HCT116 (cell line): Measurements from ENCODE around the gene ABCG1.

Experiments
- ATF3 ChIP-seq: IDR thresholded peaks from 2 replicates; pipeline ENCODE4 v1.6.1; 2012
- CBX3 ChIP-seq: IDR thresholded peaks from 2 replicates; pipeline ENCODE4 v1.6.1; 2012; ENCODE audit warnings: low read depth
- CTCF ChIP-seq, 3 experiments: fragments of 200-600 bp in 1 of 3; sonication (generic) in 1 of 3; IDR thresholded peaks in 2 of 3; conservative IDR thresholded peaks in 1 of 3; 2 replicates each; pipeline ENCODE4 v1.5.1; 2012 to 2017; ENCODE audit warnings: low read depth in 2 of 3, low read length in 2 of 3, antibody characterized with exemption in 1 of 3, borderline replicate concordance in 1 of 3, control low read depth in 1 of 3, mild to moderate bottlenecking in 1 of 3, mixed read lengths in 1 of 3, mixed run types in 1 of 3, moderate library complexity in 1 of 3; ENCODE audit not compliant: insufficient read depth in 1 of 3
- EGR1 ChIP-seq: IDR thresholded peaks from 2 replicates; pipeline ENCODE4 v1.6.1; 2012; ENCODE audit warnings: low read depth
- EZH2 ChIP-seq: fragments of 200-600 bp; sonication (generic); IDR thresholded peaks from 2 replicates; pipeline ENCODE4 v1.6.1; 2017; ENCODE audit warnings: antibody characterized with exemption, mixed run types
- JUND ChIP-seq: IDR thresholded peaks from 2 replicates; pipeline ENCODE4 v1.6.1; 2012
- MAX ChIP-seq: IDR thresholded peaks from 2 replicates; pipeline ENCODE4 v1.6.1; 2012
- POLR2A ChIP-seq: IDR thresholded peaks from 2 replicates; pipeline ENCODE4 v1.7.0; 2011; ENCODE audit warnings: borderline replicate concordance; ENCODE audit not compliant: insufficient read depth, insufficient read length; ENCODE audit errors: extremely low read depth
- POLR2AphosphoS5 ChIP-seq: IDR thresholded peaks from 2 replicates; pipeline ENCODE4 v1.6.1; 2011; ENCODE audit warnings: mild to moderate bottlenecking, low read depth, low read length, moderate library complexity
- REST ChIP-seq: IDR thresholded peaks from 2 replicates; pipeline ENCODE4 v1.6.1; 2012; ENCODE audit warnings: low read depth
- SP1 ChIP-seq: IDR thresholded peaks from 2 replicates; pipeline ENCODE4 v1.6.1; 2012; ENCODE audit warnings: low read depth
- ZBTB33 ChIP-seq: IDR thresholded peaks from 2 replicates; pipeline ENCODE4 v1.6.1; 2011; ENCODE audit warnings: mild to moderate bottlenecking, low read length, moderate library complexity; ENCODE audit not compliant: insufficient replicate concordance; ENCODE audit errors: extremely low read depth

- TF ChIP-seq REST = no peak
- TF ChIP-seq CBX3 = no peak
- no peak for TF ChIP-seq CTCF (IDR thresholded peaks at IDR 0.05 in 2 of 3, conservative IDR thresholded peaks at IDR 0.05 in 1 of 3; ENCODE audit: borderline replicate concordance in 1 of 3, insufficient read depth in 1 of 3, low read depth in 2 of 3, low read length in 2 of 3)
- TF ChIP-seq POLR2AphosphoS5 = no peak
- TF ChIP-seq JUND = no peak
- no peak for TF ChIP-seq MAX
- no peak for TF ChIP-seq POLR2A
- no peak for TF ChIP-seq EZH2
- no peak for TF ChIP-seq ZBTB33
- no peak for TF ChIP-seq ATF3
- no peak for TF ChIP-seq SP1
- TF ChIP-seq EGR1 = no peak
Measured at GRCh38 chr21:42265231-42265812, 46.4 kb downstream of the ABCG1 start.
